IMR-90 (cell line): ENCODE data around the gene SBSN. TPM values are rescaled to one million over a fixed set of nuclear protein-coding genes. Genes with fewer than 3 reads are reported as not detected.

Source experiments
- ATAC-seq: fragments of 200-7000 bp; cut with Tn5 transposase; 2 replicates; pipeline ENCODE4 v1.9.1; 2020; ENCODE audit warnings: low read depth, mild to moderate bottlenecking, moderate library complexity
- BruUV-seq: library from RNA; stranded (reverse); fragments of 400-500 nt; replicated peaks from 2 replicates; lab custom pipeline; 2021; lab: Mats Ljungman, UMichigan
- CTCF ChIA-PET: fragments of 300-600 bp; formaldehyde crosslinking; extraction: SDS; loops from one replicate; lab custom pipeline; 2021; ENCODE audit warnings: antibody characterized with exemption; lab: Yijun Ruan, JAX
- POLR2A ChIA-PET: fragments of 300-600 bp; sonication (Branson Sonifier 250); formaldehyde crosslinking; loops from one replicate; lab custom pipeline; 2022; ENCODE audit warnings: antibody characterized with exemption; ENCODE audit not compliant: unreplicated experiment; lab: Charles Lee
- DNase-seq: peaks from one replicate; pipeline ENCODE4 v3.0.0; 2013
- H2AFZ ChIP-seq: replicated peaks from 2 replicates; pipeline ENCODE3; 2013; ENCODE audit warnings: low read length, mild to moderate bottlenecking; ENCODE audit not compliant: poor library complexity
- H2AK5ac ChIP-seq: 2 replicates; pipeline ENCODE4 v1.6.1; 2013; ENCODE audit warnings: low read depth, low read length, inconsistent platforms
- H2AK9ac ChIP-seq: replicated peaks from 2 replicates; pipeline ENCODE3; 2013; ENCODE audit warnings: mild to moderate bottlenecking, low read depth, low read length, moderate library complexity; ENCODE audit not compliant: poor library complexity
- H2BK120ac ChIP-seq: 2 replicates; pipeline ENCODE4 v1.6.1; 2013; ENCODE audit warnings: low read depth, low read length, inconsistent platforms
- H2BK15ac ChIP-seq: 3 replicates; pipeline ENCODE4 v1.6.1; 2013; ENCODE audit warnings: low read depth, low read length, inconsistent platforms
- H2BK20ac ChIP-seq: 2 replicates; pipeline ENCODE4 v1.6.1; 2013; ENCODE audit warnings: low read depth, mild to moderate bottlenecking, inconsistent platforms, low read length, moderate library complexity
- H2BK5ac ChIP-seq: 2 replicates; pipeline ENCODE4 v1.6.1; 2013; ENCODE audit warnings: mild to moderate bottlenecking, low read depth, low read length, inconsistent platforms; ENCODE audit not compliant: poor library complexity, severe bottlenecking
- H3K14ac ChIP-seq: replicated peaks from 2 replicates; pipeline ENCODE4 v1.6.1; 2013; ENCODE audit warnings: low read depth, low read length, inconsistent platforms
- H3K18ac ChIP-seq: 2 replicates; pipeline ENCODE4 v1.6.1; 2013; ENCODE audit warnings: low read depth, low read length, control low read depth
- H3K23ac ChIP-seq: 2 replicates; pipeline ENCODE4 v1.6.1; 2013; ENCODE audit warnings: low read depth, low read length, inconsistent platforms
- H3K27ac ChIP-seq: 2 replicates; pipeline ENCODE4 v1.5.1; 2013; ENCODE audit warnings: mild to moderate bottlenecking, control low read depth, low read length; ENCODE audit not compliant: insufficient read depth
- H3K27me3 ChIP-seq: 2 replicates; pipeline ENCODE4 v1.6.1; 2013; ENCODE audit warnings: low read length; ENCODE audit not compliant: control insufficient read depth, insufficient read depth
- H3K36me3 ChIP-seq: 2 replicates; pipeline ENCODE4 v1.6.1; 2013; ENCODE audit warnings: low read length, mixed read lengths; ENCODE audit not compliant: control insufficient read depth, insufficient read depth
- H3K4ac ChIP-seq: 2 replicates; pipeline ENCODE4 v1.6.1; 2013; ENCODE audit warnings: low read depth, low read length, inconsistent platforms
- H3K4me1 ChIP-seq: 2 replicates; pipeline ENCODE4 v1.6.1; 2013; ENCODE audit warnings: low read length, mixed read lengths; ENCODE audit not compliant: control insufficient read depth, insufficient read depth
- H3K4me2 ChIP-seq: 2 replicates; pipeline ENCODE4 v1.6.1; 2013; ENCODE audit warnings: low read depth, mild to moderate bottlenecking, control low read depth, low read length, moderate library complexity
- H3K4me3 ChIP-seq: 2 replicates; pipeline ENCODE4 v1.5.1; 2013; ENCODE audit warnings: low read depth, mild to moderate bottlenecking, control low read depth, low read length, moderate library complexity; ENCODE audit not compliant: insufficient read depth
- H3K56ac ChIP-seq: 2 replicates; pipeline ENCODE4 v1.6.1; 2013; ENCODE audit warnings: low read length, inconsistent platforms; ENCODE audit not compliant: insufficient read depth; ENCODE audit errors: extremely low read depth
- H3K79me1 ChIP-seq, 2 experiments: 2 replicates each; pipeline ENCODE4 v1.6.1; 2013; ENCODE audit warnings: low read length in 2 of 2, inconsistent platforms in 1 of 2, low read depth in 1 of 2
- H3K9ac ChIP-seq: 2 replicates; pipeline ENCODE4 v1.6.1; 2013; ENCODE audit warnings: low read depth, low read length, control low read depth
- H3K9me1 ChIP-seq: 2 replicates; pipeline ENCODE4 v1.6.1; 2013; ENCODE audit warnings: low read length, inconsistent platforms; ENCODE audit not compliant: insufficient read depth
- H3K9me3 ChIP-seq: 2 replicates; pipeline ENCODE4 v1.6.1; 2013; ENCODE audit warnings: low read length; ENCODE audit not compliant: control insufficient read depth, insufficient read depth
- H4K20me1 ChIP-seq: 2 replicates; pipeline ENCODE4 v1.6.1; 2013; ENCODE audit warnings: low read length, inconsistent platforms; ENCODE audit not compliant: insufficient read depth
- H4K5ac ChIP-seq: 2 replicates; pipeline ENCODE4 v1.6.1; 2013; ENCODE audit warnings: mild to moderate bottlenecking, low read depth, low read length, control low read depth
- H4K8ac ChIP-seq, 2 experiments: 2 replicates each; pipeline ENCODE4 v1.6.1; 2013; ENCODE audit warnings: low read depth in 2 of 2, low read length in 2 of 2, control low read depth in 1 of 2, inconsistent platforms in 1 of 2
- H4K91ac ChIP-seq: 2 replicates; pipeline ENCODE4 v1.6.1; 2013; ENCODE audit warnings: low read depth, low read length, inconsistent platforms; ENCODE audit not compliant: insufficient read depth
- CEBPB ChIP-seq: IDR thresholded peaks from 2 replicates; pipeline ENCODE4 v1.6.1; 2012; ENCODE audit warnings: low read depth, low read length, improper control_type of control experiment
- CHD1 ChIP-seq: IDR thresholded peaks from 2 replicates; pipeline ENCODE4 v1.6.1; 2012; ENCODE audit warnings: low read depth, low read length, improper control_type of control experiment
- CTCF ChIP-seq: conservative IDR thresholded peaks from 2 replicates; pipeline ENCODE4 v1.5.1; 2012; ENCODE audit warnings: mild to moderate bottlenecking, low read depth, low read length, improper control_type of control experiment
- MAFK ChIP-seq: IDR thresholded peaks from 2 replicates; pipeline ENCODE4 v1.6.1; 2012; ENCODE audit warnings: low read depth, low read length, improper control_type of control experiment
- MXI1 ChIP-seq: IDR thresholded peaks from 2 replicates; pipeline ENCODE4 v1.6.1; 2012; ENCODE audit warnings: low read depth, mild to moderate bottlenecking, low read length, moderate library complexity, borderline replicate concordance
- RAD21 ChIP-seq: IDR thresholded peaks from 2 replicates; pipeline ENCODE4 v1.6.1; 2012; ENCODE audit warnings: low read length, improper control_type of control experiment
- WGBS, 2 experiments: methylation state at CpG; one replicate each; pipeline versions ENCODE4 v1.1.5 to v1.1.7; 2013; ENCODE audit warnings: missing lambda C conversion rate in 2 of 2; ENCODE audit not compliant: insufficient read length in 1 of 2; ENCODE audit errors: extremely low coverage in 2 of 2; 5-methylcytosine and 5-hydroxymethylcytosine counted together
- dilution Hi-C: fragments of 300-500 bp; cut with HindIII; formaldehyde crosslinking; loops from one replicate; pipeline ENCODE4 v1.14.3; 2018; ENCODE audit warnings: low sequenced_read_pairs; ENCODE audit not compliant: unreplicated experiment
- in situ Hi-C: fragments of 300-500 bp; cut with MboI; formaldehyde crosslinking; loops from 3 replicates; pipeline ENCODE4 v1.14.3; 2019; ENCODE audit warnings: low sequenced_read_pairs, inconsistent platforms, mixed read lengths
- intact Hi-C: fragments of 100-400 bp; cut with micrococcal nuclease; formaldehyde crosslinking; loops from 2 replicates; pipeline ENCODE4 v1.10.0; 2022
- polyA plus RNA-seq, 3 experiments: library from polyadenylated mRNA; depleted of rRNA; stranded (reverse); fragments of >200 nt; gene quantifications; 2 replicates each; pipeline ENCODE4 v1.2.3, GENCODE V29; 2012; ENCODE audit warnings: low replicate concordance in 1 of 3
- total RNA-seq: library from RNA; depleted of rRNA; stranded (reverse); fragments of >200 nt; gene quantifications from 2 replicates; pipeline ENCODE4 v1.2.3, GENCODE V29; 2012

The SBSN gene
- total and polyA plus RNA-seq, 2 of the 4 experiments (the other 2 are of a cell fraction), result 0.72 to 6.4 TPM

- no peak overlapping the region for H3K4me2 ChIP-seq
- H3K4ac ChIP-seq, result no peak overlapping the region
- in situ Hi-C loops, result no loop called here
- no peaks in the 10 kb centered on the region for H3K9me1 ChIP-seq
- intact Hi-C loops, result no loop called here
- H3K4me1 ChIP-seq, result peaks cover 2% of the 10 kb centered on the region; the same call in 1 of the 2 replicates
- H2BK120ac ChIP-seq, result no peak overlapping the region
- no peak overlapping the region for H3K9ac ChIP-seq
- no peak overlapping the region for H3K4me3 ChIP-seq
- H2AK5ac ChIP-seq, result no peak overlapping the region
- peaks cover 4% of the 10 kb centered on the region; the same call in 1 of the 2 replicates for H3K36me3 ChIP-seq
- no peak overlapping the region for H2BK5ac ChIP-seq
- H4K8ac ChIP-seq, result no peak overlapping the region
- H3K23ac ChIP-seq, result no peak overlapping the region
- no peak overlapping the region for H3K14ac ChIP-seq
- DNase-seq, result no peak
- no peak overlapping the region for H2AFZ ChIP-seq
- H3K79me1 ChIP-seq, result peaks cover 12 to 18% of the 10 kb centered on the region in 2 experiments
- no peak overlapping the region for H2AK9ac ChIP-seq
- no peak for ATAC-seq
- no TSS peak for BruUV-seq
- no peak overlapping the region for H3K18ac ChIP-seq
- H3K27me3 ChIP-seq, result peaks cover 7% of the 10 kb centered on the region
- no peak overlapping the region for H3K56ac ChIP-seq
- H3K9me3 ChIP-seq, result no peaks in the 10 kb centered on the region
- H3K27ac ChIP-seq, result no peak overlapping the region
- no peak overlapping the region for H4K5ac ChIP-seq
- H4K20me1 ChIP-seq, result 0 out of 2 replicates have a peak, but pooled peaks cover 7% of the 10 kb centered on the region
- dilution Hi-C loops, result no loop called here
- 93% methylated on average over 14 of the region's 21 CpGs; no CpG with 5 or more reads in 1 of the 2 experiments for WGBS, 2 experiments
- no peak overlapping the region for H2BK20ac ChIP-seq
- H4K91ac ChIP-seq, result no peak overlapping the region
- CTCF ChIA-PET, result no interaction called here
- POLR2A ChIA-PET, result no interaction called here
- H2BK15ac ChIP-seq, result no peak overlapping the region
- TF ChIP-seq RAD21 (no peak), MAFK (no peak), CEBPB (no peak), MXI1 (no peak), CHD1 (no peak), CTCF (no peak)
Measured at GRCh38 chr19:35551091-35551810, 23.1 kb upstream of the SBSN start.
